Activated CD4-positive, alpha-beta T cell treated with anti-CD3 and anti-CD28 coated beads for 48 hours (primary cell): ENCODE measurements around the gene CAPZB.

Source experiments
- DNase-seq: peaks from one replicate; pipeline ENCODE4 v3.0.0-alpha.2; 2020

The CAPZB gene

DNA sequence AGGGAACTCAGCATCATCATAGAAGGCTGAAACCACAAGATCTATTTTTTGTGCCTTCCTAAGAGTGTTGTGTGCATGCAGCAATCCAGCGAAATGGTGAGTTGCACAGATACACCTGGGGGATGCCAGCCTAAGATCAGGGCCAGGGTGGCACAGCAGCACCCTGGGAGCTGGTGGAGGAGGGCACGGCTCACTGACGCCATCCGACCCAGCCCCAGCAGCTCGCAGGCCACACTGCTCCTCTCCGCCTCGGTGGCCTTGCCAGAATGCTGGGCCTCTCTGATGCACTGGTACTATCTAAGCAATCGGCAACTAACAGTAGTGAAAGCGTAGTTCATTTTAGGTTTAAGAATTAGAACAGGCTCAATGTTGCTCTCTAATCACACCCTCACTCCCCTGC lies 37.8 kb downstream of the CAPZB start:
- DNase-seq = no peak

DNA sequence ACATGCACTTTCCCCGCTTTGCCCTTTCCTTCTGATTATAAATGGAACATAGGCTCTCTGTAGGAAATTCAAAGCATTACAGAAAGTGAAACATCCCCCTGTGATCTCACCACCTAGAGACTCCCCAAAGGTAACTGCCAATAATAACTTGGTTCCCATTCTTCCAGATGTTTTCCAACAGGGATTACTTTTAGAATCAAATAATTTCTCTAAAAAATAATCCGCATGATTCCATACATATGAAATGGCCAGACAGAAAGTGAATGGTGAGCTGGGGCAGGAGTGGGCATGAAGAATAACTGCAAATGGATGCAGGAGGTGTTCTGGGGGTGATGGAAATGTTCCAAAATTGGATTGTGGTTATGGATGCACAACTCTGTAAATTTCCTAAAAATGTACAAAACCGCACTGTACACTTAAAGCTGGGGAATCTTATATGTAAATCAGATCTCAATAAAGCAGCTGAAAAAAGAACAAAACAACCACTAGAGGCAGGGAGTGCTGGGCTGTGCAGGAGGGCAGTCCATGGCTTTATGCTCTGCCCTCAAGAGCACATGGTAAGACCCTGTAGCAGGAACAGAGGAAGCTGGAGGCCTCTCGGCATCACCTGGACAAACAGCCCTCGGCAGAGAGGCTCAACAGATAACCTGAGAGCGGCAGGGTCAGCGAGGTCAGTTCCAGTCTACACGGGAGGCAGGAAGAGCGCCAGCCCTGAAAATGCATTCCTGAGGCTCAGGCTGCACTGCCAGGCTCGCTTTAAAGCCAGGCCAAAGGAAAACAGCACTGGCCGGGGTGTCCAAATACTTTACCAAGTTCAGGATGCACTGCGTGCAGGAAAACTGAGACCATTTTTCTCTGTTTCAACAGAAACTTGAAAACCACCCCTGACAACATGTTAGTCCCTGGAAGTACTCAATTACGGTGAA lies 39.7 kb downstream of the CAPZB start:
- no peak for DNase-seq

- no peak for DNase-seq
These were observed 40.9 kb downstream of the CAPZB start for GRCh38 chr1:19444296-19445021.

DNA sequence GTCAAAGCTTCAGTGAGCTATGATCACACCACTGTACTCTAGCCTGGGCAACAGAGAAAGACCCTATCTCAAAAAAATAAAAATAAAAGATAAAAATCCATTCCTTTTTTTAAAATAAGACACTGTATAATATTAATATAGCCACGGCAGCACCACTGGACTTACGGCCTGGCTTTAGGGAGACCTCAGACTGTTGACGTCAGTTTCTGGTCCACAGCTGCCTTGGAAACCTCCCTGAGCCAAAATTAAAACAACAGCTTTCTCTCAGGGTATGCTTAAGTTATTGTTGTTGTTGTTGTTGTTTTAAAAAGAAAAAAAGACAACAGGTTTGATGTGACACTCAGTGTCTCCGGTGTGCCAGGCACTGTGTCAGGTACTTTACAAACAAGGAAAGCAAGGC lies 42.0 kb downstream of the CAPZB start:
- no peak for DNase-seq

- DNase-seq = no peak
These were observed 42.9 kb downstream of the CAPZB start for GRCh38 chr1:19442154-19443096.

- DNase-seq = no peak
These were observed 44.1 kb downstream of the CAPZB start for GRCh38 chr1:19441048-19441780.

DNA sequence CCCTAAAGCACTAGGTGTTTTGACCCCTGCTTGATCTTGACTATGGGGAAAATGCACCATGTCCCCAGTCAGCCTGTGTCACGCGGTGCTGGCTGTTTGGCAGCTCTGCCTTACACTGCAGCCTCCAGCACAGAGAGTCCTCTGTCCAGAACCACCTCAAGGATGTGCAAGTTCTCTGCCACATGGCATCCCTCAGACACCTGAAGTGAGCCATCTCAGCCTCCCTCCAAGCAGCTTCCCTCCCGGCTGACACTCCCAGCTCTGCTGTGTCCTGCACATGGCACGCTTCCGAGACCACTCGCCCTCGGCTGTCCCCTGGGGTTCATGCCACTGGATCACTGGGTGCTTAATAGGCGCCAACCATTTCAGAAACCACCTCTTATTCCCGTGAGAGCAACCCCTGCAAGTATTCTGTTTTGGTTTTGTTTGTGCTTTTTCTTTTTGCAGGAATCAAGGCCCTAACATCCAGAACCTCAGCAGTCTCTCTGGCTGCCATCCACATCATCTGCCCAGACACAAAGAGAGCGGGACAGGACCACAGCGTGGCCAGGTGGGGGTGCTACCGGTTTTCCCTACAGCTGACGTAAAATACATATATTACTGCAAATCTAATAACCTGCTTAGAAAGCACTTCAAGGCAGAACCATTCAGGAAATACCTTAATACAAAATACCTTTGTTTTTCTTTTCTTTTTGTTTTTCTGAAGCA lies 45.7 kb downstream of the CAPZB start:
- DNase-seq = peak; percentile 35

DNA sequence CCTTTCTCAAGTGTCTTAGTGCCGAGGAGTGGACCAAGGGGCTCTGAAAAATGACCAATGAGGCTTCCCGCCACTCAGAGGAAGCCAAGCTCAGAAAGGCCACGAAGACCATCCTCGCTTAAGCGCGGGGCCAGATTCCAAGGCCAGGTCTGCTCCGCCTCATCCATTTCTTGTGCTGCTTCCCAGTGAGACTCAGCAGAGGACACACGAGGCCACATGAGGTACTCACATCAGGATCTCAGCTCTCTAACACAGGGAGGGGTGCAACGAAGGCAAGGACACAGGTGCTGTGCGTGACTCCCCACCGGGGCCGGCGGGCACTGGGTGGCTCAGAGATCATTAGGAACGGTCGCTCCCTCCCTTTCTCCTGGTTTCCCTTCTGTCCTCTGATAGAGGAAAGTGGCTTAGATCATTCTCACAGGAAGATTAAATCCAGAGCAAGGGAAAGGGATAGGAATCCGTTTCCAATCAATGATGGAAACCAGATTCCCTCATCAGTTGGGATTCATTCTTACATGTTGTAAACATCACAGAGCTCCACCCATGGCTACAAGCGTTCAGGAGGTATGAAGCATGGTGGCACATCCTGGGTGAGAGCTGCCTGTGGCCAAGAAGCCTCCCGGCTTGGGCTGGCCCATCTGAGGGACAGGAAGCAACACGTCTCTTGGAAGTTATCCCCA lies 46.7 kb downstream of the CAPZB start:
- DNase-seq = no peak

DNA sequence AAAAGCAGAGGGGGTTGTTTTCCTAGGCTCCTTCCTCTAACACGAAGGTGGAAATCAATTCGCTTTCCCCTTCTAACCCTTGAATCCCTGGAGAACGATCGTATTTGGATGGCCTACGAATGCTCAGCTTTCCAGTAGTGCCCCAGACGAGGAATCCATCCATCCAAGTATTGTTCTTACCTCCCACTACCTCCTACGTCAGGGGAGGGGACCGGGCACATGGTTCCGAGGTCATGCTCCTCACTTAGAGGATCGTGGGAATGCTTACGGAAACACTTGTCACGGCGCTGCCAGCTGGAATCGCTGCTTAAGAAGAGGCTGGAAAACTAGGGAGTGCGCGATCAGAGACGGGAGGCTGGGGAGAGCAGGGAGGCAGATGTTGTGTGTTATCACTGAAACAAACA lies 47.4 kb downstream of the CAPZB start:
- DNase-seq = no peak

DNA sequence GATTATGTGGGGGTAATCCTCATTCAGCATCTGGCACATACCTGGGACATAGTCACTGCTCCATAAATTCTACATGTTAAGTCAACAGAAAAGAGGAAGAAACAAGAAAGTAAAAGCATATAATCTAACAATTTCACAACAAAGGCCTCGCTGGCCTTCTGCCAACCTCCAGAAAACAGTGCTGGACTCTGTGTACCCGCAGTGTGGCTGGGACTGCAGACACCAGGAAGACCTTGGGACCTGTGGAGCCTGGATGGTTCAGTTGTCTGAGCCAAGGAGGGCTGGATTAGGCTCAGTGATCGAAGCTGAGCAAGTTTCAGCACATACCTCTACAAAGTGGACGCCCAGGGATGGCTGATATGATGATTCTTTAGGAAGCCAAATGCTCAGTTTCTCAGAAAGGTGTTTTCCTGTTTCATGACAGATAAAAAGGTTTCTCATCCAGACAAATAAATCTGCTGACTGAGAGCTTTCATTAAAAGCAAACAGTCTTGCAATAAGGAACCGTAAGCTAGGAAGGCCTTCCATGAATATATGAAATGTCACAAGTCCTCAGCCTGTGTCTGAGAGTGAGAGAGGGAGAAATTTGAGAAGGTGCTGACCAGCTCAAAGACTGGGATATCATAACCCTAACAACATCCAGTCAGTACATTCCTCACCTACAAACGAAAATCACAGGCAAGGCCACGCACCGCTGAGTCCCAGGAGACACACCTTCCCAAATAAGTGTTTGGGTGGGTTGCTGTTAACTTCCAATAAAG lies 48.4 kb downstream of the CAPZB start:
- no peak for DNase-seq

DNA sequence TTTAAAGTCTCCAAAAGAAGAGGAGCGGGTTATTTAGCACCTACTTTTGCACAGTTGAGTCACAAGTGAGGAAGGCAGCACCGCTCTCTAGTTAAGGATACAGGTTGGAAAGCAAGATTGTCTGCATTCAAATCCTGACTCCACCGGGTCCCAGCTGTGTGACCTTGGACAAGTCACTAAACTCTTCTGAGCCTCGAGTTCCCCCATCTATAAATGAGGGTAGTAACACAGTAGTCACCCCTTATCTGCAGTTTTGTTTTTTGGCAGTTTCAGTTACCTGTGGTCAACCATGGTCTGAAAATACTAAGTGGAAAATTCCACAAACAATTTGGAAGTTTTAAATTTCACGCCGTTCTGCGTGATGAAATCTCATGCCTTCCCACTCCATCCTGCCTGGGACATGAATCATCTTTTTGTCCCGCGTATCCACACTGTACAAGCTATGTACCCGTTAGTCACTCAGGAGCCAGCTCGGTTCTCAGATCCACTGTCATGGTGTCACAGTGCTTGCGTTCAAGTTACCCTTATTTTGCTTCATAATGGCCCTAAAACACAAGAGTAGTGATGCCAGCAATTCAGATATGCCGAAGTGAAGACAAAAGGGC lies 49.4 kb downstream of the CAPZB start:
- DNase-seq = peak; percentile 55

DNA sequence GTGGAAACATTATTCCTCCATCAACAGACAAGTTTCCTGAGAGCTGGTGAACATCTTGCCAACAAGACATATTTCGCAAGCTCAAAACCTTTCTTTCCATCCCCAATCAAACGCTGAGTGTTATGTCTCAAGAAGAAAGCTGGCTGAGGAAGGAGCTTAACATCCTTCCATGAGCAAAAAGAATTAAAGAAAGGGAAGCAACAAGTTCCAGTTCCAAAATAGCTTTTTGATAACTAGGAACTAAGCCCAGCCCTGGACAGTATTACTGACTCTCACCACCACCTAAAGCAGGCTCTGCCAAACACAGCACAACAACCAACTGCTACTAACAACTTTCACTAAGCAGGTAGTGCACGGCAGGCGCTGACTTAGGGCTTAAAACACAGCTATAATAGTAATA lies 50.2 kb downstream of the CAPZB start:
- no peak for DNase-seq

DNA sequence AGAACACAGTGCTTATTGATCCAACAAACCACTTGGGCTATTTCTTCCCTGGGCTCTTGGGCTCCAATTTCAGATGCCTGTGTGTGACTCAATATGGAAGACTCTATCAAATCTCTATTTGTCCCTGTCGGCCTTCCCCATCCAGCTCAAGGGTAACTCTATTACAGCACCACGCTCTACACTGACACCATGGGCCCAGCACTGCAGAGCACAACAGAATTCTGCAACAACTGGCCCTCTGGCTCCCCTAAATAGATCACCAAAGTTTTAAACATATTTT lies 51.7 kb downstream of the CAPZB start:
- no peak for DNase-seq

DNA sequence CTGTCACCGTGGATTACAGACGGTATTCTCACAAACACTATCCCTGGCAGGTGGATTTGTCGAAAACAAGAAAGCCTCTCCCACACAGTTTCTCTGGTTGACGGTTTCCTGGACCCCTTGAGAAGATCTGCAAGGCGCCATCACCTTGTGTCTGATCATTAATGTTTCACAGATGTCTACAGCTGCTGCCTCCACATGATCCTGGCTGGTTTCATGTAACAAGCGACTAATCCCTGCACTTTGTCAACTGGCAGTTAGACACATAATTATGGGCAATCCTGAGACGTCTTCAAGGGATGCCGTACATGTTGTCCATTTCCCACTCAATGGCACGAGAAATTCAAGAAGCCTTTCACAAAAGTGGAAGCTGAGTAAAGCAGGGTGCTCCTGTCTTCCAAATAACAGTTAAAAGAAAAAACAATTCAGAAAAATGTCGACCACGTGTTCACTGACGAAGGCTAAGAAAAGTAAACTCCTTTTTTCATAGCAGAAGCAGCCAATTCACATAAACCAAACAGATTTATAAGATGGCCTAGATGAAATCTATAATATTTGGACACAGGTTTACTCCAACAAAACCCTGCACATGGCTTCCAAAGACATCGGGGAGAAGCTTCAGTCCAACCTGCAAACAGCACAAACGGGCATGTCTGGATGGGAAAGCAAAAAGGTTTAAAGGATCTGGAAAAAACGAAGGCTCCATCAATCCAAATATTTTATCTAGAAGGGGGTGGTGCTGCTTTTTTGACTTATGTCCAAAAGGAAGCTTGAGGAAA lies 52.2 kb downstream of the CAPZB start:
- peak; percentile 51 for DNase-seq

DNA sequence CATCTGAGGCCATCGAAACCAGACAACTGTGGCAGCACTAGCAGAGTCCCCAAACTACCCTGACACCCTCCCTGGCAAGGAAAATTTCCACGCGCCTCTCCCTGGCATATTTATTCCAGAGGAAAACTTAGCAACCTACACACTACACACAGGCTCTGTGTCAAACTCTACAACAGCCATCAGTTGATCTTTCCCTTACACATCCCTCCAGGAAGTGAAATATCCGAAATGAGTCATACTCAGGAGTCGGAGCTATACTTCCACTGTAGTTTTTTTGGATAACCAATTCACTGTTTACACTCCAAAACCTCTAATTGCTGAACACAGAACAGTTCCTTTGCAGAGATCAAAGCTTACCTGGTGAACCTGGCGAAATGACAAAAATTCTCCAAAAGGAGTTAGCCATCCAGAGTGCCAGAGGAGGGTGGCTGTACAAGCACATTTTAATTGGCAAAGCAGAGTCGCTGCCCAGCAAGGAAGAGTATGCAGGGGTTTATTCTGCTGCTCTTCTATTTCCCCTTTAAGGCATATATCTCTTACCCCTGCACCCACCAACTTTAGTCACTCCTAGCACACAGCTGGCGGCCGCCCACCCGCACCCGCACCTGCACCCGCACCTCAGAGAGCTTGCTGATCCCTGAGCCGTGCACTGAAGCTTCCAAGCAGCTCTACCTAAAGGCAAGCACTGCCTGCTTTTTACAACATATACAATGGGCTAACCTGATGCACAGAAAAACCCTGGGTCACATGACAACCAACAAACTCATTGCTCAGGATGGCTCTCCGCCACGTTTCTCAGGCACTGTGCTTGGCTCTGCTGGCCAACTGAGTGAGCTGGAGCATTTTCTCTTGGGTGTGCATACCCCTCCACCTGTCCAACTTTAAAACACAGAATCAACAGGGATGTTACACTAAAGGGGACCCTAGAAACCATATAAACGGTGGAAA lies 54.9 kb downstream of the CAPZB start:
- no peak for DNase-seq

DNA sequence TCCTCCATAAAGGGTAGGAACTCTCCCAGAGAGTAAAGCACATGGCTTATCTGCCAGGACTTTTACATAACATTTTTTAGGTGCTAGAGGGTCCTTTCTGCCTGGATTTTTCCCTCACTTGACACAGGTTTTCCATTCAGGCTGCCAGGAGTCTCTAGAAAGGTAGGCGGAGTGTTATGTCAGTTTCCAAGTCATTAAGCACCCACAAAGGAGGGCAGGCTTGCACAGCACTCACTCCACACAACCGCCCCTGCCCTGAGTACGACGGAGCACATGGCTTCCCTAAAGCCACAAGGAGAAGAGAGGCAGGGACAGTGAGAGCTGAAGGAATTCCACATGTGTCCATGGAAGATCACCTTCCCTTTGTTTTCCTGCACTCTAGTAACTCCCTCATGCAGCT lies 55.7 kb downstream of the CAPZB start:
- no peak for DNase-seq

- no peak for DNase-seq
These were observed 58.1 kb downstream of the CAPZB start for GRCh38 chr1:19427087-19427781.
